ENCODE measurements around the gene DCBLD2. TPM values are rescaled to one million over a fixed set of nuclear protein-coding genes. Genes with fewer than 3 reads are reported as not detected.

The DCBLD2 gene
- total RNA-seq, result 148 and 299 TPM in 2 replicates

GRCh38 chr3:98901392-98902350 is at the start of gene DCBLD2:
Gene DCBLD2, minus strand, starts transcription at chr3:98901695. Its CDS starts 369 bp downstream, at chr3:98901326.

GRCh38 chr3:98763076-98763475 is 138.4 kb downstream of the DCBLD2 start, which contains the start of gene ST3GAL6:
Gene ST3GAL6, plus strand, starts transcription at chr3:98763340. Its CDS starts 5,101 bp downstream, at chr3:98768441.

Other genes starting within 250 kb of the DCBLD2 start
- 1.3 and 1.7 TPM in 2 replicates for gene ST3GAL6, start 138.4 kb downstream of the DCBLD2 start, total RNA-seq

Data from epithelial cell of alveolus of lung (primary cell).